ENCODE results near the gene DNASE1L3.

- no peak for TF ChIP-seq SIX5 (IDR thresholded peaks at IDR 0.05; ENCODE audit: low read depth, low read length)
- no peak for TF ChIP-seq CTCF (IDR thresholded peaks at IDR 0.05; ENCODE audit: control extremely low read depth in 1 of 3, insufficient read depth in 1 of 3, low read depth in 1 of 3, low read length in 3 of 3)
- no peak for TF ChIP-seq POLR2A (IDR thresholded peaks at IDR 0.05; ENCODE audit: control extremely low read depth in 1 of 2, low read depth in 2 of 2, low read length in 2 of 2)
- no peak for TF ChIP-seq CHD2 (IDR thresholded peaks at IDR 0.05; ENCODE audit: low read length)
- no peak for TF ChIP-seq ZNF274 (IDR thresholded peaks at IDR 0.05; ENCODE audit: borderline replicate concordance, extremely low read depth, low read length)
Observed at GRCh38 chr3:58161435-58162398, 49.1 kb downstream of the DNASE1L3 start.

Measured in H1 (cell line).